ENCODE results near the gene NOA1. TPM values are rescaled to one million over a fixed set of nuclear protein-coding genes. Genes with fewer than 3 reads are reported as not detected.

NOA1 gene
- total RNA-seq, 2 experiments from 2014 or later: 20.2 to 28.1 TPM

GRCh38 chr4:56999751-57000150, 22.3 kb upstream of the NOA1 start:
- CTCF ChIA-PET (ENCODE audit: unreplicated experiment): no interaction called here
- Histone ChIP-seq H3K36me3 (ENCODE audit: insufficient read depth, low read length) (peaks cover 95% of the 10 kb centered on the region), H3K79me2 (ENCODE audit: insufficient read depth, low read depth, low read length) (peaks cover 3% of the 10 kb centered on the region; the same call in 1 of the 2 replicates), H3K4me2 (ENCODE audit: low read length) (no peak overlapping the region), H3K9me3 (ENCODE audit: low read length) (no peaks in the 10 kb centered on the region), H3K4me1 (ENCODE audit: insufficient read depth, low read length, poor library complexity, severe bottlenecking) (no peaks in the 10 kb centered on the region), H3K9me2 (ENCODE audit: insufficient read depth, low read length) (no peaks in the 10 kb centered on the region), H4K20me1 (ENCODE audit: insufficient read depth, low read length) (0 out of 2 replicates have a peak, but pooled peaks cover 7% of the 10 kb centered on the region), H2AFZ (ENCODE audit: low read length) (no peak overlapping the region), H3K27ac (ENCODE audit: low read depth, low read length, poor library complexity, severe bottlenecking) (no peak overlapping the region), H3K4me3 (ENCODE audit: low read depth, low read length, poor library complexity, severe bottlenecking) (no peak overlapping the region)
- intact Hi-C loops (cut with micrococcal nuclease; ENCODE audit: unreplicated experiment): no loop called here
- TF ChIP-seq CTCF (conservative IDR thresholded peaks at IDR 0.05; ENCODE audit: low read length) (no peak), EZH2phosphoT487 (IDR thresholded peaks at IDR 0.05; ENCODE audit: borderline replicate concordance, low read depth, low read length) (no peak)
- DNase-seq (ENCODE audit: low spot score): no peak
- TSS peak; percentile 11 for BruUV-seq (replicated peaks)
- POLR2A ChIA-PET: interaction anchor here (0.8 kb wide), 1 partner anchor 22 kb away, joined by 4 read pairs; the partner anchor contains the start of gene NOA1

GRCh38 chr4:56995525-56995924, 18.1 kb upstream of the NOA1 start:
- POLR2A ChIA-PET: interaction anchor here (1.0 kb wide), 1 partner anchor 21 kb away, joined by 5 read pairs; no protein-coding TSS in a partner anchor

More at GRCh38 chr4:56995525-56995924, 18.1 kb upstream of the NOA1 start:
- no peak for TF ChIP-seq CTCF (conservative IDR thresholded peaks at IDR 0.05; ENCODE audit: low read length)
- no peak for TF ChIP-seq EZH2phosphoT487 (IDR thresholded peaks at IDR 0.05; ENCODE audit: borderline replicate concordance, low read depth, low read length)
- H3K4me1 ChIP-seq (ENCODE audit: insufficient read depth, low read length, poor library complexity, severe bottlenecking): no peaks in the 10 kb centered on the region
- intact Hi-C loops (cut with micrococcal nuclease; ENCODE audit: unreplicated experiment): no loop called here
- no peak overlapping the region for H3K4me2 ChIP-seq (ENCODE audit: low read length)
- no peaks in the 10 kb centered on the region for H3K9me2 ChIP-seq (ENCODE audit: insufficient read depth, low read length)
- CTCF ChIA-PET (ENCODE audit: unreplicated experiment): no interaction called here
- peaks cover 95% of the 10 kb centered on the region for H3K36me3 ChIP-seq (ENCODE audit: insufficient read depth, low read length)
- H3K4me3 ChIP-seq (ENCODE audit: low read depth, low read length, poor library complexity, severe bottlenecking): no peak overlapping the region
- no peaks in the 10 kb centered on the region for H3K9me3 ChIP-seq (ENCODE audit: low read length)
- H3K27ac ChIP-seq (ENCODE audit: low read depth, low read length, poor library complexity, severe bottlenecking): no peak overlapping the region
- BruUV-seq (replicated peaks): no TSS peak
- H4K20me1 ChIP-seq (ENCODE audit: insufficient read depth, low read length): 0 out of 2 replicates have a peak, but pooled peaks cover 7% of the 10 kb centered on the region
- no peak for DNase-seq (ENCODE audit: low spot score)
- H2AFZ ChIP-seq (ENCODE audit: low read length): no peak overlapping the region
- H3K79me2 ChIP-seq (ENCODE audit: insufficient read depth, low read depth, low read length): peaks cover 26% of the 10 kb centered on the region; the same call in 1 of the 2 replicates

Measured in OCI-LY7 (cell line).